DOHH2 (cell line): Measurements from ENCODE around the gene ABHD12.

Experiments
- CTCF ChIP-seq: fragments of 200-600 bp; sonication (generic); IDR thresholded peaks from one replicate; pipeline ENCODE4 v1.5.1; 2014; ENCODE audit warnings: antibody characterized with exemption, mild to moderate bottlenecking, low read depth, low read length; ENCODE audit not compliant: poor library complexity, severe bottlenecking
- EZH2phosphoT487 ChIP-seq: fragments of 200-600 bp; sonication (generic); IDR thresholded peaks from 2 replicates; pipeline ENCODE4 v1.6.1; 2017; ENCODE audit warnings: borderline replicate concordance, mild to moderate bottlenecking, antibody characterized with exemption, low read length, moderate library complexity, mixed read lengths

GRCh38 chr20:25299806-25300205 lies 90.8 kb downstream of the ABHD12 start:
- TF ChIP-seq CTCF (no peak), EZH2phosphoT487 (no peak)
